Neural progenitor cell (in vitro differentiated cells): ENCODE measurements around the gene IQCK. TPM values are rescaled to one million over a fixed set of nuclear protein-coding genes. Genes with fewer than 3 reads are reported as not detected.
A peak's percentile ranks its signal among the peaks of the same experiment; 100 is the strongest.

Experiments
- DNase-seq: peaks from one replicate; pipeline ENCODE4 v3.0.0-alpha.2; 2016; ENCODE audit warnings: low spot score
- H2AFZ ChIP-seq: fragments of 200-600 bp; sonication (generic); replicated peaks from 2 replicates; pipeline ENCODE4 v1.6.1; 2016; ENCODE audit warnings: antibody characterized with exemption
- H3F3A ChIP-seq: fragments of 200-600 bp; sonication (generic); 2 replicates; pipeline ENCODE4 v1.6.1; 2016; ENCODE audit warnings: antibody characterized with exemption, low read depth
- H3K27ac ChIP-seq: fragments of 200-600 bp; sonication (generic); 2 replicates; pipeline ENCODE4 v1.5.1; 2016; ENCODE audit warnings: mild to moderate bottlenecking
- H3K27me3 ChIP-seq: fragments of 200-600 bp; sonication (generic); 2 replicates; pipeline ENCODE4 v1.6.1; 2016; ENCODE audit warnings: mild to moderate bottlenecking, moderate library complexity
- H3K36me3 ChIP-seq: fragments of 200-600 bp; sonication (generic); 2 replicates; pipeline ENCODE4 v1.5.1; 2016
- H3K4me1 ChIP-seq: fragments of 200-600 bp; sonication (generic); 2 replicates; pipeline ENCODE4 v1.6.1; 2016; ENCODE audit warnings: mixed run types
- H3K4me2 ChIP-seq: fragments of 200-600 bp; sonication (generic); 2 replicates; pipeline ENCODE4 v1.6.1; 2016
- H3K4me3 ChIP-seq: fragments of 200-600 bp; sonication (generic); 2 replicates; pipeline ENCODE4 v1.5.1; 2016
- H3K79me2 ChIP-seq: fragments of 200-600 bp; sonication (generic); 2 replicates; pipeline ENCODE4 v1.6.1; 2016; ENCODE audit warnings: low read depth
- H3K9ac ChIP-seq: fragments of 200-600 bp; sonication (generic); 2 replicates; pipeline ENCODE4 v1.6.1; 2016
- H3K9me3 ChIP-seq: fragments of 200-600 bp; sonication (generic); 2 replicates; pipeline ENCODE4 v1.5.1; 2016; ENCODE audit warnings: low read depth
- H4K20me1 ChIP-seq: fragments of 200-600 bp; sonication (generic); 2 replicates; pipeline ENCODE4 v1.6.1; 2016; ENCODE audit warnings: low read depth
- H3K27ac Mint-ChIP-seq: 3 replicates; pipeline ENCODE4 v1.8.0; 2021; ENCODE audit warnings: mixed read lengths
- H3K27me3 Mint-ChIP-seq: 2 replicates; pipeline ENCODE4 v1.8.0; 2022; ENCODE audit warnings: low read depth, mild to moderate bottlenecking, inconsistent platforms, moderate library complexity, mixed read lengths; ENCODE audit not compliant: insufficient read depth
- H3K36me3 Mint-ChIP-seq: 3 replicates; pipeline ENCODE4 v1.8.0; 2021; ENCODE audit warnings: mixed read lengths
- H3K4me1 Mint-ChIP-seq: 3 replicates; pipeline ENCODE4 v1.8.0; 2021; ENCODE audit warnings: mixed read lengths
- H3K4me3 Mint-ChIP-seq: 3 replicates; pipeline ENCODE4 v1.8.0; 2021; ENCODE audit warnings: mild to moderate bottlenecking, moderate library complexity, mixed read lengths
- H3K9me3 Mint-ChIP-seq: 3 replicates; pipeline ENCODE4 v1.8.0; 2020; ENCODE audit warnings: mixed read lengths
- CTCF ChIP-seq: fragments of 200-600 bp; sonication (generic); IDR thresholded peaks from 2 replicates; pipeline ENCODE4 v1.5.1; 2017; ENCODE audit warnings: antibody characterized with exemption, mild to moderate bottlenecking
- EZH2 ChIP-seq: fragments of 200-600 bp; sonication (generic); IDR thresholded peaks from 2 replicates; pipeline ENCODE4 v1.6.1; 2017; ENCODE audit warnings: antibody characterized with exemption, mild to moderate bottlenecking, moderate library complexity
- EZH2phosphoT487 ChIP-seq: fragments of 200-600 bp; sonication (generic); IDR thresholded peaks from 2 replicates; pipeline ENCODE4 v1.6.1; 2017; ENCODE audit warnings: antibody characterized with exemption
- total RNA-seq: library from RNA; depleted of rRNA; stranded (reverse); fragments of >200 nt; gene quantifications from 2 replicates; pipeline ENCODE4 v1.2.3, GENCODE V29; 2015; ENCODE audit warnings: low replicate concordance

IQCK gene
- total RNA-seq, 1 donor from 2014 or later: 22.1 TPM

DNA sequence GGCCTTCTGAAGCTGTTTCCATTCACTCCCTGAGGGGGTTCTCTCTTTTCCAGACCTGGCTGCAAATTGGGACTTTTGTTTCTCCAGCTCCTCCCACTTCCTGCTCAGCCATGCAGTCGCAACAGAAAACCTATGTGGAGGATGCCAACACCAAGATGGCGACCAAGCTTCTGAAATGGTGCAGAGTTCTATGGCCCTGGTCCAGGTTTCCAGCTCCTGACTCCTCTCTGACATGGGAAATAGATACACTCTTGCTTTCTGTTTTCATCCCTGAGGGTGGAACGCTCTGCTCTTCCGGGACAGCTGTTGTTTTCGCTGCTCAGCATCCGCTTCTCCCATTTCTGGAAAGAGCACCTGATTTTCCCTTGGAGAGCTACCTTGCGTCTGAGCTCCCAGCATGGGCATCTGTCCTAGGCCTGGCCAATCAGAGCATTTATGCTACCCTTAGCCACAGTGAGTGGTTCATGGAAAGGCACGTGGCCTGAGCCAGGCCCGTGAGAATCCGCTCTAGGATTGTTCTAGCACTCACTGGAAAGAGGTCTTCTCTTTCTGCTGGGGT, 158.5 kb downstream of the IQCK start:
- Mint-ChIP-seq H3K4me1 (peaks cover 56% of the 10 kb centered on the region), H3K27me3 (no peaks in the 10 kb centered on the region), H3K36me3 (peaks cover 30% of the 10 kb centered on the region), H3K9me3 (no peaks in the 10 kb centered on the region), H3K4me3 (no peak overlapping the region), H3K27ac (no peak overlapping the region)
- Histone ChIP-seq H2AFZ (no peak overlapping the region), H3K9ac (no peak overlapping the region), H3K36me3 (no peaks in the 10 kb centered on the region), H3K27ac (peak overlapping the region; percentile 77), H4K20me1 (peaks cover 54% of the 10 kb centered on the region), H3F3A (peaks cover 51% of the 10 kb centered on the region), H3K4me3 (no peak overlapping the region), H3K79me2 (peaks cover 100% of the 10 kb centered on the region), H3K27me3 (no peaks in the 10 kb centered on the region), H3K4me2 (peak overlapping the region; percentile 49), H3K4me1 (peaks cover 33% of the 10 kb centered on the region), H3K9me3 (no peaks in the 10 kb centered on the region)
- TF ChIP-seq CTCF (no peak), EZH2 (no peak), EZH2phosphoT487 (no peak)
- no peak for DNase-seq

DNA sequence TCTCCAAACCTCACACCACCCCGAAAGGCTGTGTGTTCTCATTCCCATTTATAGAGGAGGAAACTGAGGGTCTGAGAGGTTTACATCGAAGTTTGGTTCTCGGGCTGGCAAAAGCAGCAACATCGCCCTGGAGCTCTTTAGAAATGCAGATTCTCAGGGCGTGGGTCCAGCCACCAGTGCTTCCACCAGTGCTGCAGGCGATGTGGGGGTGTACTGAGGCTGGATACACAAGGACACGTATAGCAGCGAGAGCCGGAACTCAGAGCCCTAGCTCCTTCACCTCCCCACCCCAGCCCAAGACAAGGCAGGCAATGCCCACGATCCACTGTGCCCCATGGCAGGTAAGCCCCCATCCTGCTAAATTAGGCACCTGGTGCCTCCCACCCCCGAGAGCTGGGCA, 160.7 kb downstream of the IQCK start:
- Histone ChIP-seq H2AFZ (no peak overlapping the region), H3K27ac (no peak overlapping the region), H3K27me3 (no peaks in the 10 kb centered on the region), H3K9me3 (no peaks in the 10 kb centered on the region), H3K4me2 (peak overlapping the region; percentile 40), H4K20me1 (peaks cover 58% of the 10 kb centered on the region), H3K4me3 (no peak overlapping the region), H3K79me2 (peaks cover 100% of the 10 kb centered on the region), H3F3A (peaks cover 68% of the 10 kb centered on the region), H3K9ac (no peak overlapping the region), H3K36me3 (no peaks in the 10 kb centered on the region), H3K4me1 (peaks cover 43% of the 10 kb centered on the region)
- no peak for DNase-seq
- peak overlapping the region; percentile 21 for H3K4me3 Mint-ChIP-seq
- H3K27me3 Mint-ChIP-seq: peaks cover 2% of the 10 kb centered on the region
- H3K36me3 Mint-ChIP-seq: peaks cover 19% of the 10 kb centered on the region
- no peaks in the 10 kb centered on the region for H3K9me3 Mint-ChIP-seq
- H3K27ac Mint-ChIP-seq: peak overlapping the region; percentile 90
- TF ChIP-seq CTCF (no peak), EZH2phosphoT487 (no peak), EZH2 (no peak)
- peaks cover 71% of the 10 kb centered on the region for H3K4me1 Mint-ChIP-seq

DNA sequence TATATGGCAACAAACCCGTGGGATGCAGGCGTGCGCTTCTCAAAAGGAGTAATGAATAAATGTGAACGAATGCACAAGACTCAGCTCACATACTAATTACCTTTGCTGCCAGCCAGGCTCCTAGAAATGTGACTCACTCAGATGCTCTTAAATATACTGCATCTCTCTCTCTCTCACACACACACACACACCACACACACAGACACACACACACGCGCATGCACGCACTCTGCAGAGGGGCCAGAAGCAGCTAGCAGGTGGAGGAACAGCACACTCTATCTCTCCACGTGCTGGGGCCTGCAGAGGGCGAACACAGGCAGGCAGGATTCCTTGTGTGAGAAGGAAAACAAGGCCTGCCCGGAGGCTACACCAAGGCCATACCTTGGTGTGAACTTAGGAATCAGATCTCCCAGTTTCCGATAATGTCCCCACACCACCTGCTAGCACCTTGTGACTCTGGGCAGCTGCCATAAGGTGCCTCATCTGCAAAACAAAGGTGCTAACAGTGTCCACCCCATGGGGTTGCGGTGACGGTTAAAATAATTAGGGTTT, 161.2 kb downstream of the IQCK start:
- H3K36me3 Mint-ChIP-seq: peaks cover 15% of the 10 kb centered on the region

More for the DNA sequence above, 161.2 kb downstream of the IQCK start:
- H2AFZ ChIP-seq: no peak overlapping the region
- peaks cover 100% of the 10 kb centered on the region for H3K79me2 ChIP-seq
- peak; percentile 60 for DNase-seq
- H3F3A ChIP-seq: peaks cover 68% of the 10 kb centered on the region
- no peaks in the 10 kb centered on the region for H3K9me3 ChIP-seq
- peaks cover 2% of the 10 kb centered on the region for H3K27me3 Mint-ChIP-seq
- H3K9me3 Mint-ChIP-seq: no peaks in the 10 kb centered on the region
- H3K27ac ChIP-seq: no peak overlapping the region
- no peaks in the 10 kb centered on the region for H3K36me3 ChIP-seq
- H3K4me1 ChIP-seq: peaks cover 43% of the 10 kb centered on the region
- H3K4me3 ChIP-seq: no peak overlapping the region
- H4K20me1 ChIP-seq: peaks cover 56% of the 10 kb centered on the region
- H3K4me3 Mint-ChIP-seq: peak overlapping the region; percentile 23
- TF ChIP-seq EZH2: no peak
- no peak for TF ChIP-seq CTCF
- TF ChIP-seq EZH2phosphoT487: no peak
- H3K9ac ChIP-seq: no peak overlapping the region
- no peaks in the 10 kb centered on the region for H3K27me3 ChIP-seq
- H3K27ac Mint-ChIP-seq: peak overlapping the region; percentile 90
- peaks cover 67% of the 10 kb centered on the region for H3K4me1 Mint-ChIP-seq
- peak overlapping the region; percentile 40 for H3K4me2 ChIP-seq
